Loucy (cell line): Measurements from ENCODE around the gene RERE.

ENCODE experiments used
- CTCF ChIP-seq: fragments of 200-600 bp; sonication (generic); conservative IDR thresholded peaks from 2 replicates; pipeline ENCODE4 v1.5.1; 2014; ENCODE audit warnings: mild to moderate bottlenecking, antibody characterized with exemption, low read length
- EZH2phosphoT487 ChIP-seq: fragments of 200-600 bp; IDR thresholded peaks from 2 replicates; pipeline ENCODE4 v1.6.1; 2018; ENCODE audit warnings: antibody characterized with exemption, mild to moderate bottlenecking, moderate library complexity, borderline replicate concordance

GRCh38 chr1:8371372-8371991 is 446.0 kb downstream of the RERE start:
- TF ChIP-seq CTCF: no peak
- no peak for TF ChIP-seq EZH2phosphoT487
